Measurements from ENCODE around the gene C2CD2.
A peak's percentile ranks its signal among the peaks of the same experiment; 100 is the strongest.
"Not testable (repeated sequence)": the region's sequence is repeated elsewhere in the genome, so short reads cannot be mapped to it uniquely, and the experiment has no call there.

C2CD2 gene

GRCh38 chr21:41953831-41954653 lies at the start of gene C2CD2:
Gene C2CD2 (minus strand): TSS chr21:41954018. CDS start chr21:41953648, 370 bp downstream.
- no peak for DNase-seq (ENCODE audit: low read depth)

- DNase-seq (ENCODE audit: low read depth): peak; percentile 24
Measured at GRCh38 chr21:42003051-42003461, 49.2 kb upstream of the C2CD2 start.

GRCh38 chr21:42002421-42002958 lies 48.7 kb upstream of the C2CD2 start:
- peak; percentile 77 for DNase-seq (ENCODE audit: low read depth)

GRCh38 chr21:42001781-42002180 lies 48.0 kb upstream of the C2CD2 start:
- DNase-seq (ENCODE audit: low read depth): no peak

GRCh38 chr21:42000908-42001307 lies 47.1 kb upstream of the C2CD2 start:
- DNase-seq (ENCODE audit: low read depth): no peak

GRCh38 chr21:41997657-41998056 lies 43.8 kb upstream of the C2CD2 start:
- no peak for DNase-seq (ENCODE audit: low read depth)

GRCh38 chr21:41995577-41995976 lies 41.8 kb upstream of the C2CD2 start:
- no peak for DNase-seq (ENCODE audit: low read depth)

- not testable (repeated sequence) for DNase-seq (ENCODE audit: low read depth)
Measured at GRCh38 chr21:41994613-41995012, 40.8 kb upstream of the C2CD2 start.

GRCh38 chr21:41993744-41994143 lies 39.9 kb upstream of the C2CD2 start:
- DNase-seq (ENCODE audit: low read depth): no peak

GRCh38 chr21:41992576-41992975 lies 38.8 kb upstream of the C2CD2 start:
- DNase-seq (ENCODE audit: low read depth): no peak

GRCh38 chr21:41991659-41992058 lies 37.8 kb upstream of the C2CD2 start:
- DNase-seq (ENCODE audit: low read depth): no peak

GRCh38 chr21:41989698-41990097 lies 35.9 kb upstream of the C2CD2 start:
- DNase-seq (ENCODE audit: low read depth): no peak

GRCh38 chr21:41987310-41987709 lies 33.5 kb upstream of the C2CD2 start:
- no peak for DNase-seq (ENCODE audit: low read depth)

- no peak for DNase-seq (ENCODE audit: low read depth)
Measured at GRCh38 chr21:41985662-41986416, 32.0 kb upstream of the C2CD2 start.

GRCh38 chr21:41983229-41983628 lies 29.4 kb upstream of the C2CD2 start:
- no peak for DNase-seq (ENCODE audit: low read depth)

- no peak for DNase-seq (ENCODE audit: low read depth)
Measured at GRCh38 chr21:41980561-41980960, 26.7 kb upstream of the C2CD2 start.

GRCh38 chr21:41979751-41980369 lies 26.0 kb upstream of the C2CD2 start:
- no peak for DNase-seq (ENCODE audit: low read depth)

- no peak for DNase-seq (ENCODE audit: low read depth)
Measured at GRCh38 chr21:41979335-41979734, 25.5 kb upstream of the C2CD2 start.

- DNase-seq (ENCODE audit: low read depth): no peak
Measured at GRCh38 chr21:41977034-41977950, 23.5 kb upstream of the C2CD2 start.

- DNase-seq (ENCODE audit: low read depth): no peak
Measured at GRCh38 chr21:41976611-41977010, 22.8 kb upstream of the C2CD2 start.
